Measurements from ENCODE around the gene SOX6.

- TF ChIP-seq CTCF (IDR thresholded peaks at IDR 0.05) (no peak), POLR2AphosphoS5 (IDR thresholded peaks at IDR 0.05) (no peak), POLR2A (IDR thresholded peaks at IDR 0.05) (no peak)
Observed at GRCh38 chr11:16133867-16134266, 222.5 kb downstream of the SOX6 start.
